K562 (cell line): Measurements from ENCODE around the gene HYPK. TPM values are rescaled to one million over a fixed set of nuclear protein-coding genes. Genes with fewer than 3 reads are reported as not detected.

ENCODE experiments used
- CC2D1A ChIP-seq: fragments of 450-650 bp; IDR thresholded peaks from 2 replicates; pipeline ENCODE4 v1.6.1; 2017; ENCODE audit warnings: mild to moderate bottlenecking
- CHD4 ChIP-seq: fragments of 200-600 bp; sonication (generic); IDR thresholded peaks from 3 replicates; pipeline ENCODE4 v1.6.1; 2012; ENCODE audit warnings: low read depth, mild to moderate bottlenecking, mixed read lengths, low read length, inconsistent platforms; ENCODE audit not compliant: insufficient read depth, insufficient replicate concordance, poor library complexity, severe bottlenecking
- CREB1 ChIP-seq, 2 experiments: sonication (generic) in 1 of 2; formaldehyde crosslinking in 1 of 2; IDR thresholded peaks; 2 replicates each; pipeline versions ENCODE4 v1.6.1 to v1.8.0; 2012 to 2022; ENCODE audit warnings: inconsistent platforms in 1 of 2, mild to moderate bottlenecking in 1 of 2, missing genetic modification reagents in 1 of 2, moderate library complexity in 1 of 2
- ETV5 ChIP-seq: sonication (generic); formaldehyde crosslinking; IDR thresholded peaks from 2 replicates; pipeline ENCODE4 v1.4.0; 2020; ENCODE audit warnings: low read depth, mild to moderate bottlenecking, missing genetic modification reagents
- FOXJ2 ChIP-seq: fragments of 200-800 bp; sonication (Bioruptor generic); IDR thresholded peaks from 2 replicates; pipeline ENCODE4 v1.6.1; 2016; ENCODE audit warnings: missing genetic modification characterization, missing compliant biosample characterization
- HDAC2 ChIP-seq: fragments of 450-650 bp; IDR thresholded peaks from 2 replicates; pipeline ENCODE4 v1.6.1; 2016; ENCODE audit warnings: mild to moderate bottlenecking
- MEF2A ChIP-seq: IDR thresholded peaks from 2 replicates; pipeline ENCODE4 v1.6.1; 2011; ENCODE audit warnings: low read depth, mild to moderate bottlenecking, low read length, moderate library complexity; ENCODE audit not compliant: control insufficient read depth
- MYC ChIP-seq, 2 experiments: fragments of 250-450 bp in 1 of 2; sonication (Bioruptor Pico) in 1 of 2; IDR thresholded peaks; 2 replicates each; pipeline versions ENCODE4 v1.5.1 to v1.6.1; 2012 to 2021; ENCODE audit warnings: low read depth in 2 of 2, borderline replicate concordance in 1 of 2, improper control_type of control experiment in 1 of 2, low read length in 1 of 2, mild to moderate bottlenecking in 1 of 2, moderate library complexity in 1 of 2
- NFIX ChIP-seq: fragments of 250-450 bp; sonication (Bioruptor Pico); IDR thresholded peaks from 2 replicates; pipeline ENCODE4 v1.4.0; 2020; ENCODE audit warnings: low read depth, mild to moderate bottlenecking, moderate library complexity
- NONO ChIP-seq, 2 experiments: fragments of 200-400 bp in 1 of 2; fragments of 450-650 bp in 1 of 2; formaldehyde crosslinking in 1 of 2; IDR thresholded peaks; 2 replicates each; pipeline ENCODE4 v1.6.1; 2017; ENCODE audit warnings: low read depth in 2 of 2, mild to moderate bottlenecking in 2 of 2, moderate library complexity in 2 of 2, low read length in 1 of 2
- OTX1 ChIP-seq: fragments of 450-650 bp; formaldehyde crosslinking; IDR thresholded peaks from 2 replicates; pipeline ENCODE4 v1.4.0; 2022; ENCODE audit warnings: mild to moderate bottlenecking
- RCOR1 ChIP-seq, 2 experiments: IDR thresholded peaks; 2 replicates each; pipeline ENCODE4 v1.6.1; 2012; ENCODE audit warnings: low read depth in 2 of 2, low read length in 2 of 2, borderline replicate concordance in 1 of 2, improper control_type of control experiment in 1 of 2
- RFX1 ChIP-seq: fragments of 450-650 bp; IDR thresholded peaks from 2 replicates; pipeline ENCODE4 v1.6.1; 2016; ENCODE audit warnings: mild to moderate bottlenecking, moderate library complexity
- SIX5 ChIP-seq, 2 experiments: IDR thresholded peaks; 2 replicates each; pipeline ENCODE4 v1.6.1; 2011; ENCODE audit warnings: low read length in 2 of 2, borderline replicate concordance in 1 of 2, low read depth in 1 of 2, mild to moderate bottlenecking in 1 of 2, moderate library complexity in 1 of 2; ENCODE audit not compliant: insufficient read depth in 1 of 2
- SRSF9 ChIP-seq: fragments of 200-400 bp; formaldehyde crosslinking; IDR thresholded peaks from 2 replicates; pipeline ENCODE4 v1.6.1; 2017; ENCODE audit warnings: low read depth, low read length, borderline replicate concordance
- TEAD4 ChIP-seq, 2 experiments: sonication (generic) in 1 of 2; formaldehyde crosslinking in 1 of 2; IDR thresholded peaks; 2 replicates each; pipeline versions ENCODE4 v1.6.1 to v1.8.0; 2012 to 2022; ENCODE audit warnings: borderline replicate concordance in 1 of 2, inconsistent platforms in 1 of 2, low read length in 1 of 2, mild to moderate bottlenecking in 1 of 2, missing genetic modification reagents in 1 of 2
- ZBTB17 ChIP-seq: fragments of 450-650 bp; formaldehyde crosslinking; IDR thresholded peaks from 2 replicates; pipeline ENCODE4 v1.4.0; 2020; ENCODE audit warnings: mild to moderate bottlenecking
- ZBTB9 ChIP-seq: fragments of 450-650 bp; formaldehyde crosslinking; IDR thresholded peaks from 2 replicates; pipeline ENCODE4 v1.4.0; 2020; ENCODE audit warnings: mild to moderate bottlenecking, moderate library complexity
- ZFP1 ChIP-seq: fragments of 450-650 bp; formaldehyde crosslinking; IDR thresholded peaks from 2 replicates; pipeline ENCODE4 v1.4.0; 2020; ENCODE audit warnings: mild to moderate bottlenecking, mixed read lengths
- ZNF146 ChIP-seq: IDR thresholded peaks from one replicate; pipeline ENCODE4 v1.6.1; 2018; ENCODE audit warnings: missing compliant biosample characterization; ENCODE audit not compliant: unreplicated experiment
- ZNF584 ChIP-seq: fragments of 200-800 bp; sonication (Bioruptor generic); IDR thresholded peaks from 2 replicates; pipeline ENCODE4 v1.6.1; 2016; ENCODE audit warnings: low read depth, mild to moderate bottlenecking, missing genetic modification characterization, missing compliant biosample characterization
- ZNF77 ChIP-seq: fragments of 250-450 bp; sonication (Bioruptor Pico); IDR thresholded peaks from 2 replicates; pipeline ENCODE4 v1.5.0; 2020
- polyA plus RNA-seq, 8 experiments: library from polyadenylated mRNA; depleted of rRNA in 4 of 8; stranded (reverse) in 5 of 8; unstranded in 3 of 8; fragments of >200 nt; fragmentation: Nextera tagmentation in 2 of 8; fragmentation: Illumina TruSeq in 1 of 8; extraction: Ambion mirVana in 2 of 8; extraction: Trizol in 1 of 8; gene quantifications; 2 replicates each; pipeline versions ENCODE4 v1.2.1 to v1.2.3, GENCODE V29; 2011 to 2014; ENCODE audit warnings: inconsistent platforms in 1 of 8, missing spikeins in 1 of 8
- total RNA-seq, 7 experiments: library from RNA; depleted of rRNA in 6 of 7; stranded (reverse); fragments of >200 nt in 6 of 7; fragmentation: Illumina TruSeq in 2 of 7; extraction: Trizol in 2 of 7; gene quantifications; 2 replicates each; pipeline versions ENCODE4 v1.2.1 to v1.2.3, GENCODE V29; 2011 to 2021; ENCODE audit warnings: low replicate concordance in 1 of 7
- TF ChIP-seq, protein P1 (sequence below): fragments of 450-650 bp; IDR thresholded peaks from 2 replicates; pipeline ENCODE4 v1.6.1; 2016; ENCODE audit warnings: borderline replicate concordance

Gene HYPK
- total and polyA plus RNA-seq, 9 of the 15 experiments (the other 6 are each of a cell fraction or from before 2014, with no cell fraction given), result 7.2 to 28.0 (median 21.1) TPM

DNA sequence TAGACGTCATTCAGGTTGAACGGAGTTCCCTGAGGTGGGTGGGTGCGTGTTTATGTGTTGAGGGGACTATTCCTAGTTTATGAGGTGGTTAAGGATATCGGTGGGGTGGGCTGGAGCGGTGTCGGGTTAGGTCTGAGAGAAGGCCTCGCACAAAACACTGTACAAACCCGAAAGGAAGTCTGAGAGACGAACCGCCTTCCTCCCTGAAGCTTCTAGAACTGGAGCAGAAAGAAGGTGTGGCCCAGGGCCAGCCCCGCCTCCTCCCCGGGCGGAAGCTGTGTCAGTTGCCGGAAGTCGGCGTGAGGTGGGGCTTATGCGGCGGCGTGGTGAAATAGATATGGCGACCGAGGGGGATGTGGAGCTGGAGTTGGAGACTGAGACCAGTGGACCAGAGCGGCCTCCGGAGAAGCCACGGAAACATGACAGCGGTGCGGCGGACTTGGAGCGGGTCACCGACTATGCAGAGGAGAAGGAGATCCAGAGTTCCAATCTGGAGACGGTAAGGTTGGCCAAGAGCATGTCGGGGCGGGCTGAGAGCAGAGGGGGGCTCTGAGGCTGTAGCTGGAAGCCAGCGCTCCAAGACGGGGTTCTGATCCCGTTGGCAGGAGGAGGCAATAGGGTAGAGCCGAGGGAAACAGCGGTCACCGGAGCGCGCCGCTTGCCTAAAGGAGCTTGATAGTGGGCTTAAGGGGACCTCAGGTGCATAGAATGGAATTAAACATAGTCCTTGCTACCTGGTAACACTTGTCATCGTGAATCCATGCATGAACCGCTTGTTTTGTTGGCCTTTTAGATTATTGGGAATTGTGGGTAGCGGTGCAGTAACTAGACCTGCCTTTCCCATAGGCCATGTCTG lies at the start of gene HYPK (continued):
- TF ChIP-seq ZFP1 (CRISPR knock-in tag), result no peak
- TF ChIP-seq ZNF584 (CRISPR knock-in tag), result no peak
- no peak for TF ChIP-seq ZNF77 (CRISPR knock-in tag)
- TF ChIP-seq, protein P1, sequence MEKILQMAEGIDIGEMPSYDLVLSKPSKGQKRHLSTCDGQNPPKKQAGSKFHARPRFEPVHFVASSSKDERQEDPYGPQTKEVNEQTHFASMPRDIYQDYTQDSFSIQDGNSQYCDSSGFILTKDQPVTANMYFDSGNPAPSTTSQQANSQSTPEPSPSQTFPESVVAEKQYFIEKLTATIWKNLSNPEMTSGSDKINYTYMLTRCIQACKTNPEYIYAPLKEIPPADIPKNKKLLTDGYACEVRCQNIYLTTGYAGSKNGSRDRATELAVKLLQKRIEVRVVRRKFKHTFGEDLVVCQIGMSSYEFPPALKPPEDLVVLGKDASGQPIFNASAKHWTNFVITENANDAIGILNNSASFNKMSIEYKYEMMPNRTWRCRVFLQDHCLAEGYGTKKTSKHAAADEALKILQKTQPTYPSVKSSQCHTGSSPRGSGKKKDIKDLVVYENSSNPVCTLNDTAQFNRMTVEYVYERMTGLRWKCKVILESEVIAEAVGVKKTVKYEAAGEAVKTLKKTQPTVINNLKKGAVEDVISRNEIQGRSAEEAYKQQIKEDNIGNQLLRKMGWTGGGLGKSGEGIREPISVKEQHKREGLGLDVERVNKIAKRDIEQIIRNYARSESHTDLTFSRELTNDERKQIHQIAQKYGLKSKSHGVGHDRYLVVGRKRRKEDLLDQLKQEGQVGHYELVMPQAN, result peak; percentile 97
- TF ChIP-seq CC2D1A, result 0 out of 2 replicates have a peak, but pooled peaks have one; percentile 48
- TF ChIP-seq RFX1, result no peak
- no peak for TF ChIP-seq ZBTB17 (CRISPR knock-in tag)
- TF ChIP-seq MYC (IDR thresholded peaks at IDR 0.05; ENCODE audit: low read depth, low read length), result peak; percentile 92
- TF ChIP-seq MYC (CRISPR knock-in tag; IDR thresholded peaks at IDR 0.05; ENCODE audit: borderline replicate concordance, low read depth), result peak; percentile 86; the same call in 1 of the 2 replicates
- TF ChIP-seq HDAC2, result peak; percentile 76; the same call in 1 of the 2 replicates
- peak; percentile 41; the same call in 1 of the 2 replicates for TF ChIP-seq OTX1
- no peak for TF ChIP-seq SIX5 (IDR thresholded peaks at IDR 0.05; ENCODE audit: borderline replicate concordance in 1 of 2, insufficient read depth in 1 of 2, low read depth in 1 of 2, low read length in 2 of 2)
- TF ChIP-seq FOXJ2 (tag), result no peak
- TF ChIP-seq NFIX (CRISPR knock-in tag), result no peak
- TF ChIP-seq ZBTB9 (CRISPR knock-in tag), result no peak; the same call in 1 of the 2 replicates
- TF ChIP-seq SRSF9, result no peak
- no peak for TF ChIP-seq CHD4
- TF ChIP-seq CREB1 (IDR thresholded peaks at IDR 0.05), result peak; percentile 61; the same call in 1 of the 2 replicates
- TF ChIP-seq CREB1 (CRISPR knock-in tag; IDR thresholded peaks at IDR 0.05), result peak; percentile 52; the same call in 1 of the 2 replicates
- TF ChIP-seq TEAD4 (IDR thresholded peaks at IDR 0.05; ENCODE audit: low read length), result no peak; the same call in 1 of the 2 replicates
- no peak for TF ChIP-seq TEAD4 (CRISPR knock-in tag; IDR thresholded peaks at IDR 0.05; ENCODE audit: borderline replicate concordance)
- peak; percentile 81; the same call in 1 of the 2 replicates for TF ChIP-seq ETV5 (CRISPR knock-in tag)
- no peak for TF ChIP-seq ZNF146
- TF ChIP-seq NONO (IDR thresholded peaks at IDR 0.05; ENCODE audit: low read depth in 2 of 2, low read length in 1 of 2), result peak in 1 of 2 experiments; percentile 54; a peak in 1 of 4 replicates
- TF ChIP-seq RCOR1 (IDR thresholded peaks at IDR 0.05; ENCODE audit: borderline replicate concordance in 1 of 2, low read depth in 2 of 2, low read length in 2 of 2), result no peak
- no peak for TF ChIP-seq MEF2A
